GM04504 (cell line): ENCODE measurements around the gene TBC1D24.
A peak's percentile ranks its signal among the peaks of the same experiment; 100 is the strongest.

ENCODE experiments used
- DNase-seq: peaks from one replicate; pipeline ENCODE4 v3.0.0-alpha.2; 2012; ENCODE audit warnings: low read depth

The TBC1D24 gene

DNA sequence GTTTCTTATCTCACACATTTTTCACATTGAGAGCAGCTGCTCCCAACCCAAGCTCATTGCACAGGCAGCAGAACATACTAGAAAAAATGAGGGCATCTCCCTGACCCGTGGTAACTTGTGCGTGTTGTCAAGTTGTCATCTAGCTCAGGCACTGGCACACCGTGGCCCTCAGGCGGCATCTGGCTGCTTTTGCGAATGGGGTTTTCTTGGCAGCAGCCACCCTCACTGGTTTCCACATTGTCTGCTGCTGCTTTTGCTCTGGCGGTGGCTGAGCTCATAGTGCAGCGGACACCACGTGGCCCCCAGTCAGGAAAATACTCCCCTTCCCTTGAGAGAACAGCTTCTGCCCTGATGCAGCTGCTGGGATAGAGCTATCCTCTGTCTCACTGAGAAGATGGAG is 24.4 kb upstream of the TBC1D24 start:
- DNase-seq = no peak

DNA sequence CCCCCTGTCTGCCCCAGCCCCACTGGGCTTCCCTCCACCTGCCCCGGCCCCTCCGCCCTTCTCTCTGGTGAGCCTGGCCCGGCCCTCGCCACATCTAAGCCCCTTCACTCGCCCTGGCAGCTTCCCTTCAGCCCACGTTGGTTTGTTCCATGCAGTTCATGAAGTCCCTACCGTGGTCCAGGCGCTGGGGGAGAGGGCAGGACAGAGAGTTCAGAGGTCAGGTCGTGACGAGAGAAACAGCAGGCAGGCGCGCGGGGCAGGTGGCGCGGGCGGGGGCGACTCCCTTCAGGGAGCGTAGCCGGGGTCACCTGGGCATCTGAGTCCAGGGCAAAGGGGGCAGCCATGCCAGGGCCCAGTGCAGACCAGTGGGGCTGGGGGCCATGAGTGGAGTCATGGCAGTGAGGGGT is 23.9 kb upstream of the TBC1D24 start:
- DNase-seq = no peak

DNA sequence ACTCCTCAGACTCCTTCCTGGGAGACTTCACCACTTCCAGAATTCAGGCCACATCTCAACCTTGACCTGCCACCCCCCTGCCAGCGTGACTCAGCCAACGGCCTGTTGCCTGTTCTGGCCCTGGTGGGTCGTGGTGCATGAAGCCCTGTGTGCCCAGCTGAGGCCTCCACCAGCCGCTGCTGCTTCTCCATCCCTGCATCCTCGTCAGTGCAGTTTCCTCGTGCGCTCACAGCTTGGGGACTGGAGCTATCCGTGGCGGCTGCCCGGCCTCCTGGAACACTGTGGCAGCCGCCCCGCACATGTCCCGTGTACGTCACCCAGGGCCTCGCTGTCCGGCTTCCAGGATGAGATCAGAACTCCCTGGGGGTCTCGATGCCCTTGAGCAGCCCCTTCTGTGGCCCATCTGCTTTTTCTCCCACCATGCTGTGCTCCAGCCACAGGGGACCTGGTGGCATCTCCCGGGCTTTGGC is 23.0 kb upstream of the TBC1D24 start:
- DNase-seq = no peak

DNA sequence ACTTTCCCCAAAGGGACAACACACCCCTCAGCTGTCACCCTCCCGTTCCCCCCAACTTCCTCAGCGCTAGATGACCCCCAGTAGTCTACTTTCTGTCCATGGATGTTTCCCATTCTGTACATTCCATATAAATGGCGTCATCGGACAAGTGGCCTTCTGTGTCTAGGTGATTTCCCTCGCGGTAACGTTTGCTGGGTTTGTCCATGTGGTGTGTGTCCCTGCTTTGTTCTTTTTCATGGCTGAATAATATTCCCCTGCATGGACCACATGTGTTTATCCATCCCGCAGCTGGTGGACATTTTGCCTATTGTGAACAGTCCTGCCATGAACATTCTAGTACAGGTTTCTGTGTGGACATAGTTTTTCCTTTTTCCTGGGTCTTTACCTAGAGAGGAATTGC is 22.3 kb upstream of the TBC1D24 start:
- no peak for DNase-seq

DNA sequence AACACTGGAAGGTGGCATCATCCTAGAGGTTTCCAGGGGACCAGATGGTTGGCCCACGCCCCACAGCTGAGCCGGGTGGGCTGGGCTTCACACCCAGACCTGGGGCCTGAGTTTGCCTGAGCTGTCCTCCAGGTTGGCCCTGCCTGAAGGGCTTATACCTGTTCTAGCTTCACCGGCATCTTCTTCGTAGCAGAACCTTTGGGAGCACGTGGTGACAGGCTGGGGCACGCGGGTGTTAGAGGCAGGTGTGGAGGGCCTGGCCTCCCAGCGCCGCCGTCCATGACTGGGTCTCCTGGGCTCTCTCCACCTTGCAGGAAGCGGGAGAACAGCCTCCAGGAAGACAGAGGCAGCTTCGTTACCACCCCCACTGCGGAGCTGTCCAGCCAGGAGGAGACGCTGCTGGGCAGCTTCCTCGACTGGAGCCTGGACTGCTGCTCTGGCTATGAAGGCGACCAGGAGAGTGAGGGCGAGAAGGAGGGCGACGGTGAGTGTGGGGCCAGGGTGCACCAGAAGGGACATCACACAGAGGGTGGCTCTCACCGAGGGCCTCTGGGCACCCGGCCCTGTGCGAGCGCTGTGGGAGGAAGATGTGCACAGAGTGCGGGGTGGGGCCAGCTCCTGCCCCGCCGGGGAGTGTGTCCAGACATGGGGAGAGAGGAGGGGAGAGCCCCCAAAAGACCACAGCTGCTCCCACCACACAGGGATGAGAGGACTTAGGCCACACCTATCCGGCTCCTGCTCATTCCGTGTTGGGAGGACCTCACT is 19.7 kb upstream of the TBC1D24 start:
- no peak for DNase-seq

DNA sequence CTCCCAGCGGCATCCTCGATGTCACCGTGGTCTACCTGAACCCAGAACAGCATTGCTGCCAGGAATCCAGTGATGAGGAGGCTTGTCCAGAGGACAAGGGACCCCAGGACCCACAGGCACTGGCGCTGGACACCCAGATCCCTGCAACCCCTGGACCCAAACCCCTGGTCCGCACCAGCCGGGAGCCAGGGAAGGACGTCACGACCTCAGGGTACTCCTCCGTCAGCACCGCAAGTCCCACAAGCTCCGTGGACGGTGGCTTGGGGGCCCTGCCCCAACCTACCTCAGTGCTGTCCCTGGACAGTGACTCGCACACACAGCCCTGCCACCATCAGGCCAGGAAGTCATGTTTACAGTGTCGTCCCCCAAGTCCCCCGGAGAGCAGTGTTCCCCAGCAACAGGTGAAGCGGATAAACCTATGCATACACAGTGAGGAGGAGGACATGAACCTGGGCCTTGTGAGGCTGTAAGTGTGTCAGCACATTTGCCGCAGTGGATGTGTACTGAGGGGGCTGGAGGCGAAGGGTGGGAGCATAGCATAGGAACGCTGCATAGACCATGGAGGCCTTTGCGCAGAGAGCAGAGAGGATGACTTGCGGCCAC is 18.3 kb upstream of the TBC1D24 start:
- no peak for DNase-seq

DNA sequence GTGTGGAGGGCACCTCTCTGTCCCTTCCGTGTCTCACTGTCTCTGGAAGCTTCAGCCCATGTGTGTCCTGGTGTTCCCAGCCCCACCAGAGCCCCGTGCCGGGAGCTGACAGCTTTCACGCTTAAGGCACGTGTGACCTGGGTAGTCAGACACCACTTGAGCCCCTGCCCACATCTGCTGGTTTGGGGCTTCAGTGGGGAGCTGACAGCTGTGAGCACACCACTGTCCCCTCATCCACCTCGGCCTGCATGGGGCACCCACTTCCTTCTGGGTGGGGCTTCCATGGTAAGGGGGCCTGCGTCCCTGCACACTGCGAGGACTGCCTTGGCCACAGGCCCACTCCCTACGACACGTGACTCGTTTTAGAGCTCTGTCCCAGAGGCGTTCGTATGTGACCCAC is 17.7 kb upstream of the TBC1D24 start:
- no peak for DNase-seq

DNA sequence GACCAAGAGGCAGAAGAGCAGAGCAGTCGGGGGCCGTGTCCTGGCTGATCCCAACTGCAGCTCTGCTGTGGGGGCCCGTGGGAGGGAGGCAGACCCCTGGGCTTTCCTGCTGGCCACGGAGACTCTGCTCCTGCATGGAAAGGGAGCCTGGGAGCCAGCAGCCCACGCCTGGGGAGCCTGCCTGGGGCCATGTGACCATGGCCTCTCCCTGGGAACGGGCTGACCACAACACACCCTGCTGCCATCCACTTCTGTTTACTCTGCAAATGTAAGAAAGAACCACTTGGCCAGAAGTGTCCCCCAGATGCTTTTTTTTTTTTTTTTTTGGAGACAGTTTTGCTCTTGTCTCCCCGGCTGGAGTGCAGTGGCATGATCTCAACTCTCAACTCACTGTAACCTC is 17.0 kb upstream of the TBC1D24 start:
- no peak for DNase-seq

DNA sequence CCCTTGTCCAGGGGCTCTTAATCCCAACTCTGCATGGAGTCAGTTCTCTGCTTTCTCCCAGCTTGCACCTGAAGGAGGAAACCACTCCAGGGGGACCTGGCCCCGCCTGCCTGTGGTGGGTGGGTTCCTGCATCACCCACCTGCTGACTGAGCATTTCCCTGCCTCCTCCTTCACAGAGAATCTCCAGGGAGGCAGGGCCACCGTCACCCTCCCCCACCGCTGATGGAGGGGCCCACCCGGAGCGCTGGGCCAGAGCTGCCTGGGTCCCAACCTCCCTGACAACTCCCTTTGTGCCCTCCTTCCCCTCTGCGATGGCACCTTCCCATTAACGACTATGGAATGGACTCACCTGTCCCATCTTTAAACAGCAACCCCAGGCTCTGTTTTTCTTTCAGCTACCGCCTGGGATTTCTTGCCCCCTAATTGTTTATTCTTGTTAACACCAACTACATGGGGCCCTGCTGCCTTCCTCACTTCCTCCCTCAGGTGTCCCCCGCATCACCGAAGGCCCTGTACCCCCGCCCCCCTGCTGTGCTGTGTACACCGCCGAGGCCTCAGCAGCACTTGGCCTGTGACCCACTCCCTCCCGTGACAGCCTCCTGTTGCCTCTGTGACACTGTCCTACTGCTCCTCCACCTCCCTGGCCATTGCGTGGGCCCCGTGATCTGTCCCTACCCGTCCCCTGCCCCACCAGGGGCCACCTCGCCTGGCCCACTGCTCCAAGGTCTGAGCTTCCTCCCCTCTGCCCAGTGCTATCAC is 15.9 kb upstream of the TBC1D24 start:
- DNase-seq = no peak

DNA sequence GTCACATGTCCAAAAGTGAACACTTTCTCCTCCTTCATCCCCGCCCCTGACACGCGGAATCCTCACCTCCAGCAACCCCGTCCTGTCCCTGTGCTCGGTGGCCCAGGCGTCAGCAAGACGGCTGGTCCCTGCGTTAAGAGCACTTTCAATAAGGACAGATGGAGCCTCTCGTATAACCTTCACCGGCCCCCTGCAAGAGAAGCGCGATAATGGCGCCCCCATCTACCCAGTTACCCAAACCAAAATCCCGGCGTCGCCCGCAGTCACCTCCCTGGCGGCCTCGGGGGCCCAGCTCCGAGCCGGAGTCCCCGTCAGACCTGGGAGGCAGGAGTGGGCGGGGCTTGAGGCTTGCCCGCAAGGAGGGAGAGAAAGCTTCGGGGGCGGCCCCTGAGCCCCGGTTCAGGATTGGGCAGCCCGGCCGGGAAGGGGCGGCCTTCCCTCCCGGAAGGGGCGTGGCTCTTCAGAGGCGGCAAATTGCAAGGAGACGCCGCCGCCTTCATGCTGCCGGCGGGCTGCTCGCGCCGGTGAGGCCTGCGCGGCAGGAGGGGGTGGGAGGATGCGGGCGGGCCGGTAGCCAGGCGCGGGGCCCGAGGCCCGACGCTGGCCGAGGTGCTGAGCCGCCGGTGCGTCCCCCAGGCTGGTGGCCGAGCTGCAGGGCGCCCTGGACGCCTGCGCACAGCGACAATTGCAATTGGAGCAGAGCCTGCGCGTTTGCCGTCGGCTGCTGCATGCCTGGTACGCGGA is 15.1 kb upstream of the TBC1D24 start, which contains the start of gene TEDC2:
Gene TEDC2, plus strand, starts transcription at position 463 of the 744 bp plus-strand sequence. Its CDS starts 36 bp downstream, at position 499.
- peak; percentile 83 for DNase-seq

DNA sequence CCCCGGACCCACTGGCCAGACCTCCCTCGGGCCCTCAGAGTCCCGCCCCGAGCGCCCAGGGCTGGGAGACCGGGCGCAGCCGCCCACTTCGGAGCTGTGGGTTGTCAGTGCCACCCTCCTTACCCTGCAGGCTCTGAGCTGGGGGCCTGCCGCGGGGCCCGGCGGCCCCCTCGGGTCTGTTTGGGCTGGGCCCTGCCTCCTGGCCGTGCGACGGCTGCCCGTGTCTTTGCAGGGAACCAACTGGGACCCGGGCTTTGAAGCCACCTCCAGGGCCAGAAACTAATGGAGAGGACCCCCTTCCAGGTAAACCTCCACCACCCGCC is 14.6 kb upstream of the TBC1D24 start:
- no peak for DNase-seq

DNA sequence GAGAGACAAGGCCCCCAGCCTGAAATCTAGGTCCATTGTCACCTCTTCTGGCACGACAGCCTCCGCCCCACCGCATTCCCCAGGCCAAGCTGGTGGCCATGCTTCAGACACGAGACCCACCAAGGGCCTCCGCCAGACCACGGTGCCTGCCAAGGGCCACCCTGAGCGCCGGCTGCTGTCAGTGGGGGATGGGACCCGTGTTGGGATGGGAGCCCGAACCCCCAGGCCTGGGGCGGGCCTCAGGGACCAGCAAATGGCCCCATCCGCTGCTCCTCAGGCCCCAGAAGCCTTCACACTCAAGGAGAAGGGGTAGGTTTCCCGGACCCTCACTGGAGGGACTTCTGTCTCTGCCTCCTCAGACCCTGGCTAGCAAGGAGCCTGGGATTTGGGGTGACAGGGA is 14.0 kb upstream of the TBC1D24 start:
- no peak for DNase-seq

DNA sequence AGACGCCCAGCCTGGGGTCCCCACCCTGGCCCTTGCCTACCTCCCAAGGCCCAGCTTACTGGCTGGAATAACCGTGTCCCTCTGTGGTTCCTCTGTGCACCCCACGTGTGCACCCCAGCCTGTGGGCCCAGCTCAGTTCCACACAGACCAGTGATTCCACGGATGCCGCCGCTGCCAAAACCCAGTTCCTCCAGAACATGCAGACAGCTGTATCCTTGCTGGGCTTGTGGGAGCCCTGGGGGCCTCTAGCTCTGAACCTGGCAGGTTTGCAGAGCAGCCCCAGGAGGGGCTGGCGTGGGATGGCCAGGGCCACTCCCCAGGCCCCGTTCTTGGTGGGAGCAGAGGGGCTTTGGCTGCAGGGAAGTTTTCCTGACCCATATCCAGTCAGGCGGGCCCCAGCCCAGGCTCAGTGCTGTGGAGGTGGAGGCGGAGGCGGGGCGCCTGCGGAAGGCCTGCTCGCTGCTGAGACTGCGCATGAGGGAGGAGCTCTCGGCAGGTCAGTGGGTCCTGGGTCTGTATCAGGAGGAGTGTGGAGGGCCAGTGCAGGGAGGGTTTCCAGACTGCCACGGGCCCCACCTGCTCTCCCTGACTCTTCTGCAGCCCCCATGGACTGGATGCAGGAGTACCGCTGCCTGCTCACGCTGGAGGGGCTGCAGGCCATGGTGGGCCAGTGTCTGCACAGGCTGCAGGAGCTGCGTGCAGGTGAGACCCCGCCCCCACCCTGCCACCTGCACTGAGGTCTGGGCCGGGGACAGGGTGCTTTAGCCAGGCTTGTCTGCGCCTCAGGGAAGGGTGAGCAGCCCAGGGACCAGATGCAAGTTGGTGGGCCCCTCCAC is 12.7 kb upstream of the TBC1D24 start:
- DNase-seq = no peak

DNA sequence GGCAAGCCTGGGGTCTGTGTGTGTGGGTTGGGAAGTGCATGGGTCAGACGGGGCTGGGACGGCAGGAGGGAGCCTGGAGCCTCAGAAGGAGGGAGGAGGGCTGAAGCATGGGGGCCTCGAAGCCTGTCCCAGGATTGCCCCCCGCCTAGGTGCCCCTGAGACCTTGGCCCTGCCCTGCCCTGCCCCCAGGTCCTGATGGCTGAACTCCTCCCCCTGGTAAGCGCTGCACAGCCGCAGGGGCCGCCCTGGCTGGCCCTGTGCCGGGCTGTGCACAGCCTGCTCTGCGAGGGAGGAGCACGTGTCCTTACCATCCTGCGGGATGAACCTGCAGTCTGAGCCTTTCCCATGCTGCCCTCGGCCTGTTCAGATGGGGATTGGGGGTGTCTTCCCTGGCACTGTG is 10.6 kb upstream of the TBC1D24 start:
- no peak for DNase-seq

DNA sequence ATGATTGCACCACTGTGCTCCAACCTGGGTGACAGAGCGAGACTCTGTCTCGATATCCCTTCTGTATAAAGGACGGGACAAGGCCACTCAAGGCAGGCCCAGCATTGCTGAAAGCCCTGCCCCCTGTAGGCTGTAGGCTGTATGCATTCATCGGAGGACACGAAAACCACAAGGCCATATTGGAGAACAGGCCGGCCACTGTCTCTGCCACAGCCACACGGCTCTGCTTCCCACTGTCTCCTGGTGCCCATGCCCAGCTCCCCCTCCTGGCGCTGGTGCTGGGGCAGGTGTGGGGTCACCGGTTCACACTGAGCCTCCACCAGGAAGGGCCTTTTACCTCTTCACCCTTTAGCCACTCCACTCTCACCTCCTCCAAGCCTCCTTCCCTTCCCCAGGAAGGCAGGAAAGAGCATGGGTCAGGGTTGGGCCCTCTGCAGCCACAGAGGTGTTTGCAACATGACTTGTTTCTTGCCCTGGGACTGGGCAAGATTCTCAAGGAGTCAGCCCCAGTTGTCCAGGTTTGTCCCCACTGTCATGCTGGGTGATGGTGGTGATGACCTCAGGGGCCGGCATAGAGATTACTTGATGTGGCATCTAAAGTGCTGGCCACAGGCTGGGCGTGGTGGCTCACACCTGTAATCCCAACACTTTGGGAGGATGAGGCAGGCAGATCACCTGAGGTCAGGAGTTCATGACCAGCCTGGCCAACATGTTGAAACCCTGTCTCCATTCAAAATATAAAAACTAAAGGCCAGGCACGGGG is 9.1 kb upstream of the TBC1D24 start:
- DNase-seq = no peak

DNA sequence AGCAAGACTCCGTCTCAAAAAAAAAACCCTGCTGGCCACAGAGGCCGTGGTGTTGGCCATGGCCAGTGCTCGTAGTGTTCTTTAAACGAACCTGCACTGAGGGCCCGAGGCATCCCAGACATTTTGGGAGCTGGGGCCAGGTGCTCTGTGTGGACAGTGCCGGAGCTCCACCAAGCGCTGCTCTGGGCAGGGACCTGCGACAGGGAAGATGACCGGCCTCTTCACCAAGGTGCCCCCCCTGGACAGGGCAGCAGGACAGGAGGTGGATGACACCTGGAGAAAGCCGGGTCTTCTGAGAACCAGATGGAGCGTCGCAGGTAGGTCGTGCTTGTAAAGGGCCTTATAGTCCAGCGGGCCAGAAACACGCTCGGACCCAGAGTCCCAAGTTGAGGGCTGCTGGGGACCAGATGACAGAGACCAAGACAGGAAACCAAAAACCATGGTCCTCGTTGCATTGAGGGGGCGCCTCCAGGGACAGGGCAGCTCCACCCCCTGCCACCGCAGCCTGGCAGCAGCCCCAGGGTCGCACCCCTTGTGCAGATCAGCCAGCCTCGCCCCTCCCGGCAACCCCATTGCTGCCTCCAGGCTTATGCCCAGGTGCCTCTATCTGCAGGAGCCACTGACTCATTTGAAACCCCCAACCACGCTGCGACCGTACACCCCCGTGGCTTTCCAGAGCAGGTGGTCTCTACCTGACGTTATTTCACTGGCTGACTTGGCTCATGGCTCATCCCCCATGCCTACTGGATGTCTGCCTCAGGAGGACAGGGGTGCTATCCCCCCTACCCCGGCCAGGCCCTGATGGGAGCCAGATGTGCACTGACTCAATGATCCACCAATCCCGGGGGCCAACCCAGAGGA is 8.0 kb upstream of the TBC1D24 start:
- DNase-seq = no peak

DNA sequence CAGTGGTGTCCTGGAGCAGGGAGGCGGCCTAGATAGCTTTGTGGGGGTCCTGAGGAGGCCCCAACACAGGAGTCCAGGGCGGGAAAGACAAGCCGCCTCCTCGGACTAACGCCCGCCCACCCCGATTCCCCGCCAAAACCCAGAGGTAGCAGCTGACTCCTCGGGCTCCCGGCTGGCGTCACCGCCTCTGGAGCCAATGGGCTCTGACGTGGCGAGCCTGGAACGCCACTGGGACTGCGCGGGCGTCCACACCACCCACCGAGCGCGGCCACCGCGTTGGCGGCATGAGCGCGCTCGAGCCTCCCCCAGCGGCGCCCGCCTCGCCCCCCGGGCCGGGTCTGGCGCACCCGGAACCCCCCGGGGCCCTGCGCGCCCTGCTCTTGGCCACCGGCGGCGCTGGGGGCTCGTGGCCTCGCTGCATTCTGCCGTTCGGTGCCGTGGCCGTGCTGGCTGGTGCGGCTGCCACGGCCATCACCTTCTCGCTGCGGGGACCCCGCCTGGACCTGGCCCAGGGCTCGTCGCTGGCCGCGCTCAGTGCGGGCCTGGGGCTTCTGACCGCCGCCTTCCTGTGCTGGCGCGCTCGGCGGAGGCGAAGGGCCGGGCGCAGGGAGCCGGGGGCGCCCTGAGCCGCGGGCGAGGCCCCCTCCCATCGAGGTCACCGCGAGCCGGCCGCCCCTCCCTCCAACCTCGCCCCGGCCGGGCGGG is 7.2 kb upstream of the TBC1D24 start:
- no peak for DNase-seq

DNA sequence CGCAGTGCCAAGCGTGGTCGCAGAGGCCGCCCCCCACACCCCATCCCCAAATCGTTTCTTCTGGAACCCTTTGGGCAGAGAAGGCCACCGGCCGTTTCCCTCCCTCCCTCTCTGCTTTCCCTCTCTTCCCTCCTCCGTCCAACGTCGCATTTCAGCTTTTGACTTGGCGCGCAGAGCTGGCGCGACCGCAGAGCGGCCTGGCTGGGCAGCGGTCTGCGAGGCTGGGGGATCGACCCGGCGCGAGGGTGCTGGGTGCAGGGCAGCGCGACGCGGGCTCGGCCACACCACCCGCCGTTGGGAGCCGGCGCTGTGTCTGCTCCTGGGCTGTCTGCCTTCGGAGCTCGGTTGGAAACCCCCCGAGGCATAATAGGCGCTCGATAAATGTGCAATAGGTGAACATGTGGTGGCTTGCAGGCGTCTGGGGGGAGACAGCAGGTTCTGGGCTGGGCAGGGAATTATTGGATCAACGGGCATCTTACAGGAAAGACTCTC is 6.6 kb upstream of the TBC1D24 start:
- no peak for DNase-seq
